Immature natural killer cell (primary cell): Measurements from ENCODE around the gene SRRD. TPM values are rescaled to one million over a fixed set of nuclear protein-coding genes. Genes with fewer than 3 reads are reported as not detected.

ENCODE experiments used
- DNase-seq, 3 donors: peaks; one replicate each; pipeline ENCODE4 v3.0.0; 2022; ENCODE audit warnings: mixed read lengths in 1 of 3
- H3K27ac Mint-ChIP-seq, 6 donors: one replicate each; pipeline ENCODE4 v1.8.0; 2020; ENCODE audit warnings: mixed read lengths in 6 of 6, mild to moderate bottlenecking in 5 of 6, inconsistent platforms in 4 of 6, moderate library complexity in 3 of 6
- H3K27me3 Mint-ChIP-seq, 3 donors: one replicate each; pipeline ENCODE4 v1.8.0; 2020 to 2021; ENCODE audit warnings: low read depth in 3 of 3, mild to moderate bottlenecking in 3 of 3, mixed read lengths in 3 of 3, moderate library complexity in 3 of 3, inconsistent platforms in 1 of 3
- H3K36me3 Mint-ChIP-seq, 3 donors: one replicate each; pipeline ENCODE4 v1.8.0; 2020; ENCODE audit warnings: mixed read lengths in 3 of 3, inconsistent platforms in 2 of 3, mild to moderate bottlenecking in 2 of 3
- H3K4me1 Mint-ChIP-seq, 2 donors: one replicate each; pipeline ENCODE4 v1.8.0; 2020; ENCODE audit warnings: inconsistent platforms in 2 of 2, mild to moderate bottlenecking in 2 of 2, mixed read lengths in 2 of 2, moderate library complexity in 1 of 2
- H3K4me3 Mint-ChIP-seq, 5 donors: one replicate each; pipeline ENCODE4 v1.8.0; 2020; ENCODE audit warnings: mild to moderate bottlenecking in 5 of 5, mixed read lengths in 5 of 5, inconsistent platforms in 3 of 5, moderate library complexity in 3 of 5
- H3K9me3 Mint-ChIP-seq, 6 donors: one replicate each; pipeline ENCODE4 v1.8.0; 2020; ENCODE audit warnings: mild to moderate bottlenecking in 6 of 6, mixed read lengths in 6 of 6, inconsistent platforms in 4 of 6, moderate library complexity in 3 of 6
- polyA plus RNA-seq, 3 donors: library from polyadenylated mRNA; unstranded; fragments of 300-500 nt; fragmentation: Illumina TruSeq; gene quantifications; one replicate each; pipeline ENCODE4 v1.2.3, GENCODE V29; 2021

SRRD gene
- polyA plus RNA-seq, 3 donors from 2014 or later = 17.5 to 34.3 (median 27.6) TPM

DNA sequence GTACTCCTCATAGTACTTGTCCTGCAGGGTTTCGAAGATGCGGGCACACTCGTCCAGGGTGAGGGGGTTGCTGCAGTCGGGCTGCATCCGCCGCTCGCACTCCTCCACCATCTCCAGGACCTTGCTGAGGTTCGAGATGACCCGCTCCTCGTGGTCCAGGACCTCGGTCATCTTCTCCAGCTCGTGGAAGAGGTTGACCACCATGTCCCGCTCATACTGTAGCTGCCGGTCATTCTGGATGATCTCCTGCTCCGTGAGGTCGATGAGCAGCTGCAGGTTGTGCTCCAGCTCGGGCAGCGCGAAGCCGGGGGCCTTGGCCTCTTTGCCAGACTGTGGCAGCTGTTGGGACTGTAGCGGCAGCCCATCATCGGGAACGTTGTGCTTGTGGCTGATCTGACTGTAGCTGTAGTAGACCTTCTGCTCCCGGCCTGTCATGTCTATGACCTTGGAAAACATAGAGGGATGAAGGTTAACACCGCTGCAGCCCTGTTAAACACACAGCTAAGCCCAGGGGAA is 15.6 kb downstream of the SRRD start:
- Mint-ChIP-seq H3K27ac (peak overlapping the region in 1 of 6 donors; percentile 55), H3K27me3 (peaks cover 6 to 7% (median 6%) of the 10 kb centered on the region in 3 donors), H3K4me3 (no peak overlapping the region), H3K36me3 (peaks cover 24 to 65% (median 39%) of the 10 kb centered on the region in 3 donors), H3K9me3 (no peaks in the 10 kb centered on the region), H3K4me1 (peaks cover 25% of the 10 kb centered on the region in 2 donors)
- DNase-seq = no peak

DNA sequence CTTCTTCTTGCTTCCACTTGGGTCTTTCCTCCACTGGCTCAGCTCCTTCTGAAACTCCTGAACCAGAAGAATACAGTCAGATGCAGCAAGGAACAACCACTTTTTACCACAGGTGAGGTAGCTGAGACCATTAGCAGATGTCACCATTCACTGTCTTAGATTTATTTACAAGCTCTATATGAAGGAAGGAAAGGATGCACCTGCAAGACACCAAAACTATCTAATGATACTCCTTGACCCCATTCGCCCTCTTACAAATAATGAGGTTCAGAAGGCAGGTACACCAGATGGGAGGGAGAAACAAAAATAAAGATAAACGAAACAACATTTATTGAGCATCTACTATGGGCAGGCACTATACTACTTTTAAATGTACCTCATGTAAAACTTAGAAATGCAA is 18.3 kb downstream of the SRRD start:
- Mint-ChIP-seq H3K9me3 (no peaks in the 10 kb centered on the region), H3K4me3 (no peak overlapping the region)

DNA sequence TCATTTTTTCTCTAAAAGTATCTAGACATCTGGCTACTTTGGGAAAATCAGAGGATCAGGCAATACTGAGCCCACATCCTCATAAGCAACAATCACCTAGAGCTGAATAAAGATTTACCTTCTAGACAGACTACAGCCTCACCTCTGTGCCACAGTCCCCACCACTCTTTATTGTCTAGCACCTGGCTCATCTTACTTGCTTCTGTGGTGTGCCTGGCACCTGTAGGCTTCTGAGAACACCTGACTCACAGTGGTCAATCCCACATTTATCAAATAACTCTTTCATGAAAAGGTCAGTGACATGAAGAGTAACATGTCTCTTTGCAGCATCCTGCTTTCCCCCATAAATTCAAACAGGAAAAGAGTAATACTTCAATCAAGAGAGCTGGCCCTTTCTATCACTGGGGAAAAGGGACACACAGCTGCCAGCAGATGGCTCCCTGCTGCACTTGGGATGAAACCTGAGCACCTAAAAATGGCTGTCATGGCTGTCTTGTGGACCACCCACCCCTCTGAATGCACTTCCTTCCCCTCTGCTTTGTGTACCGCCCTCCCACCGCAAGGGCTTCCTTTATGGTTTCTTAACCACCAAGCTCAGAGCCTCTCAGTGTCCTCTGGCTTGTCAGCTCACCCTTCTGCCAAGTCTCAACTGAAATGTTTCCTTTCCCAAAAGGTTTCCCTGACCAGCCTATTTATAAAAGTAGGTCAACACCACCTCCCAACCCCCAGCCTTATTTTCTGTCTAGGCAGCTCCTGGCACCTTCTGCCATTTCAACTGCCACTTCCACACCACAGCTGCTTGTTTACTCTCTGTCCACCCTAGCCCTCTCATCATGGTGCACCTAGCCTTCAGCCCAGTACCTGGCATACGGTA is 19.2 kb downstream of the SRRD start:
- H3K27ac Mint-ChIP-seq = peak overlapping the region; percentile 84 to 93 (median 90)
- H3K36me3 Mint-ChIP-seq = peaks cover 29 to 63% (median 39%) of the 10 kb centered on the region in 3 donors
- peaks cover 2 to 4% (median 3%) of the 10 kb centered on the region in 3 donors for H3K27me3 Mint-ChIP-seq
- peak overlapping the region; percentile 53 to 83 (median 75) for H3K4me3 Mint-ChIP-seq
- peaks cover 35% of the 10 kb centered on the region in 2 donors for H3K4me1 Mint-ChIP-seq
- DNase-seq = peak; percentile 84 to 85 (median 84)
- H3K9me3 Mint-ChIP-seq = no peaks in the 10 kb centered on the region

More for the DNA sequence above, 18.3 kb downstream of the SRRD start:
- Mint-ChIP-seq H3K36me3 (peaks cover 29 to 67% (median 42%) of the 10 kb centered on the region in 3 donors), H3K27me3 (peaks cover 2 to 7% (median 3%) of the 10 kb centered on the region in 3 donors), H3K27ac (peak overlapping the region; percentile 78 to 93 (median 90)), H3K4me1 (peaks cover 35% of the 10 kb centered on the region in 2 donors)
- DNase-seq = no peak

DNA sequence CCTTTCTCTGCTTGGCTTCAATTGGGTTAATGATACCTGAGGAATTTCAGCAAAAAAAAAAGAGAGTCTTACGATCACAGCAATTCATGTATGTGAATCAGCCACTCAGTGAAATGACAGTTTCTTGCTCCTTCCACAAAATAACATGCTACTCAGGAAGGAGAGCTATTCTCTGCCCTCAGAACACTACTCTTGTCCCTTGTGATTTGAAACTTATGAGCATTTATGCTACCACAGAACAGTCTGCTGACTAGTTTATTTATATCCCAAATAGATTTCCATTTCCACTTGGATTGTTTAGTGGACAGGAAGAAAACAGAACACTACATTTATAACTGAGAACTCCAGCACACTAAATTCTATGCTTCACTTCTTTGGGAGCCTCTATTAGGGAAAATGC is 20.1 kb downstream of the SRRD start:
- peak overlapping the region; percentile 84 to 93 (median 90) for H3K27ac Mint-ChIP-seq
- DNase-seq = no peak
- H3K9me3 Mint-ChIP-seq = no peaks in the 10 kb centered on the region
- peak overlapping the region; percentile 53 to 83 (median 75) for H3K4me3 Mint-ChIP-seq
- peaks cover 29 to 60% (median 42%) of the 10 kb centered on the region in 3 donors for H3K36me3 Mint-ChIP-seq
- peaks cover 2 to 4% (median 3%) of the 10 kb centered on the region in 3 donors for H3K27me3 Mint-ChIP-seq
- peaks cover 35% of the 10 kb centered on the region in 2 donors for H3K4me1 Mint-ChIP-seq

DNA sequence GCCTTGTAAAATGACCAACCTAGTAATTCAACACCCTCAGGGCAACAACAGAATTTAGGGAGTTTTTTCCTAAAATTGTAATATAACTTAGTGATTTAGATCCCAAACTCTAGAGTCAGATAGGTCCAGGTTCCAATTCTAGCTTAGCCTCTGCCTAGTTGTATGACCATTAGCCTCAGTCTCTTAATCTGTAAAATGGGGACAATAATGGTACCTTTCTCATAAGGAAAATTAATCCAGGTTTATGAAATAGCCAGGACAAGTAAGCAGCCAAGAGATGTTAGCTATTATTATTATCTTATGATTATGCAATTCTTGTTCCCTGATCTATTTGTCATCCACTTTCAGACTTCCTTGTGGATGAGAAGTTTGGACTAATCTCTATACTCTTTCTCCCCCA is 24.5 kb downstream of the SRRD start:
- Mint-ChIP-seq H3K9me3 (no peaks in the 10 kb centered on the region), H3K36me3 (peaks cover 25 to 46% (median 36%) of the 10 kb centered on the region in 3 donors), H3K27ac (peak overlapping the region in 1 of 6 donors; percentile 6), H3K4me3 (no peak overlapping the region), H3K27me3 (peaks cover 3 to 15% (median 3%) of the 10 kb centered on the region in 3 donors), H3K4me1 (peaks cover 60 to 61% of the 10 kb centered on the region in 2 donors)
- no peak for DNase-seq

DNA sequence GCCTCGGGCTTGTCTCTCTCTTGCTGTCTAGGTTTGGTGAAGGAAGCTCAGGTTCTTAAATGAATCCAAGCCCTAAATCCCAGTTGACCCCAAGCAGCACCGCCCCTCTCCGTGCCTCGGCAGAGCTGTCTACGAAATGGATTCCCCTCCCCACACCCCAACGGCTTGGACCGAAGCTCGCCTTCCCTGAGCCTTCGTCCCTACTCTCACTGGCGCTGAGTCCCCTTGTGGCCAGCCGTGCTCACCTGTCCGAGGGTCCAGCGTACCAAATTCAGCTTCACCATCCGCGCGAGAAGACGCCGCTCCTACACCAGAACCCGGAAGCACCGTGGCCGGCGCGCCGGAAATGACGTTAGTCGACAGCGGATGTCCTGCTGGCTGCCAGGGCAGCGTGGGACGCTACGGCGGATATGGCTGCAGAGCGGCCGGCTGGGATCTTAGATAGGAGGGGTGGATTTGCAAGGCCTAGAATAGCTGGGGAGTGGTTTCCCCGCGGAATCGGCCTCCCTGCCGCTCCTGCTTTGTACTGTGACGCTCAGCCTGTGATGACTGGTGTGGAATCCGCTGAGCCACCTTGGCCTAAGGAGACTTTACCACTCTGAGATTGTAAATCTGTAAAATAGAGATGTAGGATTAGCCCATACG is 28.6 kb downstream of the SRRD start, which contains the start of gene TFIP11:
TFIP11 (minus strand) TSS at position 325 of the 645 bp plus-strand sequence. CDS start 2,201 bp downstream, outside the sequence.
- peak; percentile 87 to 88 (median 87) for DNase-seq
- Mint-ChIP-seq H3K27me3 (peaks cover 0 to 18% (median 4%) of the 10 kb centered on the region in 3 donors), H3K27ac (peak within 1 kb of the TSS; percentile 97 to 99 (median 99)), H3K9me3 (no peaks in the 10 kb centered on the region), H3K4me3 (peak within 1 kb of the TSS; percentile 98 to 100 (median 99)), H3K36me3 (peaks cover 11 to 23% (median 14%) of the 10 kb centered on the region in 3 donors), H3K4me1 (peaks cover 44 to 62% of the 10 kb centered on the region in 2 donors)

DNA sequence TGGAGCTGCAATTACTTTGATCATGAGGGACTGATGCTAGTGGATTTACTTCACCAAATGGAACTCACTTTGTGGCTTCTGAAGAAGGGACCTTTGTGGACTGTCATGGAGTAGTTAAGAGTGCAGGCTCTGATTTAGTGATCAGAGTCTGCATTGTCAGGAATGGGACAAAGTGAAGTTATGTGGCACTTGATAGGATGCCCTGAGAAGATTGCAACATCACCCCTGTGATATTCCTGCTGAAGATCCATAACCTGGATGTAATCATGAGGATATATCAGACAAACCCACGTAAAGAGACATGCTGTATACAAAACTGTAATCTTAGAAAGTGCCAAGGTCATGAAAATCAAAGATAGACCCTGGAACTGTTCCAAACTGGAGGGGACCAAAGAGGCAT is 30.2 kb downstream of the SRRD start:
- DNase-seq = no peak
- Mint-ChIP-seq H3K9me3 (no peaks in the 10 kb centered on the region), H3K4me3 (peak overlapping the region in 4 of 5 donors; percentile 98 to 100 (median 99)), H3K27ac (peak overlapping the region in 3 of 6 donors; percentile 70 to 99 (median 83)), H3K27me3 (peaks cover 0 to 18% (median 4%) of the 10 kb centered on the region in 3 donors), H3K4me1 (peaks cover 44 to 61% of the 10 kb centered on the region in 2 donors), H3K36me3 (peaks cover 10 to 15% (median 11%) of the 10 kb centered on the region in 3 donors)

DNA sequence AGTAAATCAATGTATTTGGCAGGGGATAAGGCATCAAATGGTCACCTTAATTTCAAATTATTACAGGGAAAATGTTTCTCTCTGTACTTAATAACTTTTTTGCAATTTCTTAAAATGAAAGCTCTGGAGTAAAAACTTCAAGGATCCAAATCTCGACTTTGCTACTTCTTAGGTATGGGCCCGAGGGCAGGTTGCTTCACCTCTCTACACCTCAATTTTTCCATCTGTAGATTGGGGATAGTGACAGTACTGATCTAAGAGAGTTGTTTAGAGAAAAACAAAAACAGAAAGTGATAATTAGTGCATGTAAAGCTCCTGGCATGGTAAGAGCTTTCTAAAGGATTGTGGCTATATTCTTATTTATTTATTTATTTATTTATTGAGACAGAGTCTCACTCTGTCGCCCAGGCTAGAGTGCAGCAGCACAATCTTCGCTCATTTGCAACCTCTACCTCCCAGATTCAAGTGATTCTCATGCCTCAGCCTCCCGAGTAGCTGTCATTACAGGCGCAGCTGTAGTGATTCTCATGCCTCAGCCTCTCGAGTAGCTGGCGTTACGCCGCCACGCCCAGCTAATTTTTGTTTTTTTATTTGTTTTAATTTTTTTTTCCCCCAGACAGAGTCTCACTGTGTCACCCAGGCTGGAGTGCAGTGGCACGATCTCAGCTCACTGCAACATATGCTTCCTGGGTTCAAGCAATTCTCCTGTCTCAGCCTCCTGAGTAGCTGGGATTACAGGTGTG is 30.9 kb downstream of the SRRD start:
- DNase-seq = no peak
- Mint-ChIP-seq H3K4me3 (peak overlapping the region in 3 of 5 donors; percentile 21 to 55 (median 38)), H3K27me3 (peaks cover 0 to 18% (median 4%) of the 10 kb centered on the region in 3 donors), H3K27ac (peak overlapping the region in 3 of 6 donors; percentile 37 to 83 (median 65)), H3K9me3 (no peaks in the 10 kb centered on the region), H3K36me3 (peaks cover 4 to 8% (median 6%) of the 10 kb centered on the region in 3 donors), H3K4me1 (peaks cover 38 to 55% of the 10 kb centered on the region in 2 donors)

DNA sequence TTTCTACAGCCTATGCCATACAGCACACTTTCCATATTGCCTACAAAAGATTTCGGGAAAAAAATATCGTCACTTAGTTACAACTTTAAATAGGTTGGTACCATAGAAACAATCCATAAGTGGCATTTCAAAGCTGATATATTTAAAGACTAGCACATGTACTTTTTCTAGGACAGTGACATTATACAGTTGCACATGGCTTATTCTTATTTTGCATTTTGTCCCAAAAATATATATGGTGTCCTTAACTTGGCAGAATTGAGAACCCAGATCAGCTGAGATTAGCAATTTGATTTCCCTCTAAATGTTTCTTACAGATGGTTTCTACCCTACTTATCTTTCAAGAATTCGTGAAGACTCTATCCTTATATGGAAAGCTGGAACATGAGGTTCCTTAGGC is 32.3 kb downstream of the SRRD start:
- H3K27ac Mint-ChIP-seq = peak overlapping the region in 3 of 6 donors; percentile 15 to 51 (median 36)
- peaks cover 0 to 16% (median 4%) of the 10 kb centered on the region in 3 donors for H3K27me3 Mint-ChIP-seq
- no peaks in the 10 kb centered on the region for H3K9me3 Mint-ChIP-seq
- H3K4me1 Mint-ChIP-seq = peaks cover 27 to 44% of the 10 kb centered on the region in 2 donors
- no peak for DNase-seq
- H3K36me3 Mint-ChIP-seq = no peaks in the 10 kb centered on the region
- peak overlapping the region in 1 of 5 donors; percentile 27 for H3K4me3 Mint-ChIP-seq

DNA sequence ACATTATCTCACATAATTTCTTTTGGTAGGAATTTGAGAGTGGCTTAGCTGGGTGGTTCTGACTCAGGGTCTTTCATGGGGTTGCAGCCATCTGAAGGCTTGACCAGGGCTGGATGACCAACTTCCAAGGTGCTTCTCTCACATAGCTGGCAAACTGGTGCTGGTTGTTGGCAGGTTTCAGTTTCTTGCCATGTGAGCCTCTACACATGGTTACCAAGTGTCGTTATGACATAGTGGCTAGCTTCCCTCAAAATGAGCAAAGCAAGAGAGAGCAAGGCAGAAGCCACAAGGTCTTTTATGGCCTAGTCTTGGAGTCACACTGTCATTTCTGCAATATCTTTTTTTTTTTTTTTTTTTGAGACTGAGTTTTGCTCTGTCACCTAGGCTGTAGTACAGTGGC is 32.8 kb downstream of the SRRD start:
- Mint-ChIP-seq H3K4me1 (peaks cover 21 to 38% of the 10 kb centered on the region in 2 donors), H3K4me3 (no peak overlapping the region), H3K27me3 (peaks cover 0 to 16% (median 4%) of the 10 kb centered on the region in 3 donors), H3K36me3 (no peaks in the 10 kb centered on the region), H3K27ac (no peak overlapping the region), H3K9me3 (no peaks in the 10 kb centered on the region)
- DNase-seq = no peak

DNA sequence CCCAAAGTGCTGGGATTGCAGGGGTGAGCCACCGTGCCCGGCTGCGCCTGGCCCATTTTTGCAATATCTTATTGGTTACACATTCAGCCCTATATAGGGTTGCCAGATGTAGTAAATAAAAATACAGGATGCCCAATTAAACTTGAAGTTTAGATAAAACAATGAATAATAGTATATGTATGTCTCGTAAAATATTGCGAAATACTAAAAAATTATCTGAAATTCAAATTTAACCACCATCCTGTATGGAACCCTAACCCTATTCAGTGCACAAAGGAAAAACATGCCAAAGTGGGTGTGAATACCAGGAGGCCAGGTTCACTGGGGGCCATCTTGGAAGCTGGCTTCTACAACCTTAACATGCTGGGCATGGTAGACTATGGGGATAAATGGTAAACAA is 33.8 kb downstream of the SRRD start:
- no peaks in the 10 kb centered on the region for H3K9me3 Mint-ChIP-seq
- H3K4me3 Mint-ChIP-seq = no peak overlapping the region
- no peak overlapping the region for H3K27ac Mint-ChIP-seq
- H3K27me3 Mint-ChIP-seq = peaks cover 0 to 11% (median 4%) of the 10 kb centered on the region in 3 donors
- H3K4me1 Mint-ChIP-seq = peaks cover 12 to 29% of the 10 kb centered on the region in 2 donors
- no peaks in the 10 kb centered on the region for H3K36me3 Mint-ChIP-seq
- DNase-seq = no peak

DNA sequence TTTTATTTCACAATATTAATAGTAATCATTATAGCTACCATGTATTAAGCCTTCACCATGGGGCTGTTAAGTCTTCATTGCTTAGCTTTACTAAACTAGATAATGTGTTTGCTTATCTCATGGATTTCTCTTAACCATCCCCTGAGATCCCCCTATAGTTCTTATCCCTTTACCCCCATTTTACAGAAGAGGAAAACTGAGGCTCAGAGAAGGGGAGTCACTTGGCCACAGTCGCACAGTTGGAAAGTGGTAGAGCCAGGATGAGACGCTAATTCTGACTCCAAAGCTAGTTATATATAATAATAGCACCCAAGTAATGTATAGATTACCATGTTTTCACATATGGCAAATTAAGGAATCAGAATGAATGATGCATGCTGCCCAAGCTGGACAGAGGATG is 38.3 kb downstream of the SRRD start:
- H3K36me3 Mint-ChIP-seq = peaks cover 15 to 29% (median 20%) of the 10 kb centered on the region in 3 donors
- DNase-seq = no peak
- H3K27me3 Mint-ChIP-seq = peaks cover 0 to 2% (median under 1%) of the 10 kb centered on the region in 3 donors
- peak overlapping the region in 4 of 6 donors; percentile 40 to 55 (median 50) for H3K27ac Mint-ChIP-seq
- H3K4me3 Mint-ChIP-seq = no peak overlapping the region
- H3K9me3 Mint-ChIP-seq = no peaks in the 10 kb centered on the region
- peaks cover 0 to 3% of the 10 kb centered on the region in 2 donors for H3K4me1 Mint-ChIP-seq

DNA sequence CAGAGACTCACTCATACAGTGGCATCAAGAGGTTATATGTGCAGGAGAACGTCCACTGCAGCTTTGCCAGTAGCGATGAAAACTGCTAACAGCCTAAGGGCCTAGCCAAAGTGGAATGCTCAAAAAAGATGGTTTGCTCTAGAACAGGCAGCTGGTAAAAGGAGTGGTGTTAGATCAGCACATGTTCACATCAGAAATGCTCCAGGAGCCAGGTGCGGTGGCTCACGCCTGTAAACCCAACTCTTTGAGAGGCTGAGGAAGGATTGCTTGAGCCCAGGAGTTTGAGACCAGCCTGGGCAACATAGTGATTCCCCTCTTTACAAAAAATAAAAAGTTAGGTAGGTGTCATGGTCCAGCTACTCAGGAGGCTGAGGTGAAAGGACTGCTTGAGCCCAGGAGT is 38.9 kb downstream of the SRRD start:
- peak overlapping the region in 4 of 6 donors; percentile 17 to 76 (median 45) for H3K27ac Mint-ChIP-seq
- H3K9me3 Mint-ChIP-seq = no peaks in the 10 kb centered on the region
- H3K4me3 Mint-ChIP-seq = no peak overlapping the region
- peaks cover 18 to 35% (median 22%) of the 10 kb centered on the region in 3 donors for H3K36me3 Mint-ChIP-seq
- H3K27me3 Mint-ChIP-seq = peaks cover 0 to 2% (median 2%) of the 10 kb centered on the region in 3 donors
- H3K4me1 Mint-ChIP-seq = peaks cover 0 to 5% of the 10 kb centered on the region in 2 donors
- DNase-seq = no peak
